GM12878 (cell line): Measurements from ENCODE around the gene LSP1. TPM values are rescaled to one million over a fixed set of nuclear protein-coding genes. Genes with fewer than 3 reads are reported as not detected.

Experiments used
- ATAC-seq: fragments of 200-7000 bp; cut with Tn5 transposase; 3 replicates; pipeline ENCODE4 v1.9.1; 2020; ENCODE audit warnings: mild to moderate bottlenecking, moderate library complexity
- BruUV-seq: library from RNA; stranded (reverse); fragments of 400-500 nt; replicated peaks from 2 replicates; lab custom pipeline; 2021; lab: Mats Ljungman, UMichigan
- CTCF ChIA-PET: fragments of 300-600 bp; sonication (Branson Sonifier 250); formaldehyde crosslinking; extraction: SDS; loops from one replicate; lab custom pipeline; 2021; ENCODE audit warnings: inconsistent platforms; lab: Yijun Ruan, JAX
- POLR2A ChIA-PET: fragments of 350-600 bp; formaldehyde crosslinking; extraction: SDS; loops from one replicate; lab custom pipeline; 2021; ENCODE audit warnings: inconsistent platforms; lab: Charles Lee
- RAD21 ChIA-PET: fragments of 300-600 bp; sonication (Branson Sonifier 250); formaldehyde crosslinking; loops from one replicate; lab custom pipeline; 2023; ENCODE audit warnings: antibody characterized with exemption; ENCODE audit not compliant: unreplicated experiment; lab: Charles Lee
- SMC1A ChIA-PET: fragments of 300-600 bp; sonication (Branson Sonifier 250); formaldehyde crosslinking; loops from one replicate; lab custom pipeline; 2023; ENCODE audit not compliant: unreplicated experiment, uncharacterized antibody; lab: Charles Lee
- DNase-seq: peaks from one replicate; pipeline ENCODE4 v3.0.0-alpha.2; 2011; ENCODE audit warnings: low read depth, low spot score
- FAIRE-seq: peaks from 3 replicates; lab custom pipeline; 2011; peaks lifted over from hg19 to GRCh38; lab: Jason Lieb, UNC
- H2AFZ ChIP-seq: 2 replicates; pipeline ENCODE4 v1.6.0; 2011; ENCODE audit warnings: low read depth, low read length, control low read depth; ENCODE audit not compliant: control insufficient read depth
- H3K27ac ChIP-seq: 2 replicates; pipeline ENCODE4 v1.5.1; 2011; ENCODE audit warnings: control low read depth; ENCODE audit not compliant: control insufficient read depth, insufficient read depth
- H3K27me3 ChIP-seq, 2 experiments: replicated peaks in 1 of 2; 2 replicates each; pipeline versions ENCODE4 v1.6.0 to v1.6.1; 2011; ENCODE audit warnings: low read length in 1 of 2; ENCODE audit not compliant: control insufficient read depth in 2 of 2, insufficient read depth in 2 of 2
- H3K36me3 ChIP-seq, 2 experiments: 2 replicates each; pipeline ENCODE4 v1.5.1; 2011; ENCODE audit warnings: low read length in 1 of 2; ENCODE audit not compliant: control insufficient read depth in 2 of 2, insufficient read depth in 2 of 2
- H3K4me1 ChIP-seq: 2 replicates; pipeline ENCODE4 v1.6.1; 2011; ENCODE audit warnings: mild to moderate bottlenecking, low read length, moderate library complexity, mixed read lengths; ENCODE audit not compliant: control insufficient read depth, insufficient read depth
- H3K4me2 ChIP-seq: 2 replicates; pipeline ENCODE4 v1.6.0; 2011; ENCODE audit warnings: control low read depth; ENCODE audit not compliant: control insufficient read depth, insufficient read depth
- H3K4me3 ChIP-seq: fragments of 200-600 bp; sonication (generic); 2 replicates; pipeline ENCODE4 v1.5.1; 2016
- H3K79me2 ChIP-seq: 2 replicates; pipeline ENCODE4 v1.6.0; 2011; ENCODE audit warnings: low read length; ENCODE audit not compliant: control insufficient read depth, insufficient read depth
- H3K9ac ChIP-seq: 2 replicates; pipeline ENCODE4 v1.8.0; 2011; ENCODE audit warnings: low read length, control low read depth, mixed read lengths; ENCODE audit not compliant: control insufficient read depth, insufficient read depth
- H3K9me3 ChIP-seq: replicated peaks from 3 replicates; pipeline ENCODE4 v1.5.1; 2011; ENCODE audit warnings: mild to moderate bottlenecking, low read length; ENCODE audit not compliant: control insufficient read depth, insufficient read depth
- H4K20me1 ChIP-seq: 2 replicates; pipeline ENCODE4 v1.6.0; 2011; ENCODE audit not compliant: control insufficient read depth, insufficient read depth
- BCL11A ChIP-seq: IDR thresholded peaks from 2 replicates; pipeline ENCODE4 v1.6.1; 2011; ENCODE audit warnings: low read depth, low read length
- EGR1 ChIP-seq, 2 experiments: IDR thresholded peaks; 1 replicate in 1 of 2; 2 replicates in 1 of 2; pipeline ENCODE4 v1.6.1; 2011 to 2012; ENCODE audit warnings: low read depth in 2 of 2, low read length in 2 of 2, borderline replicate concordance in 1 of 2, mild to moderate bottlenecking in 1 of 2, moderate library complexity in 1 of 2
- NBN ChIP-seq: fragments of 450-650 bp; IDR thresholded peaks from 2 replicates; pipeline ENCODE4 v1.6.1; 2016
- WGBS: methylation state at CpG from one replicate; pipeline ENCODE4 v1.1.6; 2016; ENCODE audit warnings: low lambda C conversion rate; ENCODE audit not compliant: insufficient replicate concordance, insufficient coverage; ENCODE audit errors: missing lambda C conversion rate; 5-methylcytosine and 5-hydroxymethylcytosine counted together
- in situ Hi-C: fragments of 300-500 bp; cut with MboI; formaldehyde crosslinking; loops from 9 replicates; pipeline ENCODE4 v1.14.3; 2018; ENCODE audit warnings: mixed read lengths
- intact Hi-C: fragments of 100-400 bp; cut with micrococcal nuclease; formaldehyde crosslinking; loops from one replicate; pipeline ENCODE4 v1.14.2; 2022; ENCODE audit not compliant: unreplicated experiment
- polyA plus RNA-seq, 11 experiments: library from polyadenylated mRNA; depleted of rRNA in 4 of 11; unstranded in 6 of 11; stranded (reverse) in 5 of 11; fragments of >200 nt; fragmentation: Nextera tagmentation in 4 of 11; fragmentation: Illumina TruSeq in 1 of 11; extraction: Ambion mirVana in 4 of 11; extraction: Trizol in 1 of 11; gene quantifications; 1 replicate in 1 of 11; 2 replicates in 10 of 11; pipeline versions ENCODE4 v1.2.1 to v1.2.3, GENCODE V29; 2011 to 2016; ENCODE audit warnings: inconsistent platforms in 2 of 11, missing spikeins in 2 of 11, low read depth in 1 of 11
- total RNA-seq, 4 experiments: library from RNA; depleted of rRNA in 3 of 4; stranded (reverse); fragments of >200 nt in 3 of 4; fragmentation: Illumina TruSeq in 1 of 4; extraction: Trizol in 1 of 4; gene quantifications; 2 replicates each; pipeline versions ENCODE4 v1.2.1 to v1.2.3, GENCODE V29; 2013 to 2021
- TF ChIP-seq, protein P1 (sequence below), 3 experiments: IDR thresholded peaks in 2 of 3; conservative IDR thresholded peaks in 1 of 3; 2 replicates each; pipeline ENCODE4 v1.5.1; 2011; ENCODE audit warnings: low read depth in 3 of 3, low read length in 3 of 3, mild to moderate bottlenecking in 3 of 3, control low read depth in 2 of 3, moderate library complexity in 2 of 3, inconsistent platforms in 1 of 3, mixed read lengths in 1 of 3; ENCODE audit not compliant: control insufficient read depth in 2 of 3, insufficient read depth in 1 of 3; ENCODE audit errors: extremely low read depth in 1 of 3

The LSP1 gene
- total and polyA plus RNA-seq, 10 of the 15 experiments (the other 5 are each of a cell fraction or from before 2014, with no cell fraction given): 19.2 to 488 (median 369) TPM

DNA sequence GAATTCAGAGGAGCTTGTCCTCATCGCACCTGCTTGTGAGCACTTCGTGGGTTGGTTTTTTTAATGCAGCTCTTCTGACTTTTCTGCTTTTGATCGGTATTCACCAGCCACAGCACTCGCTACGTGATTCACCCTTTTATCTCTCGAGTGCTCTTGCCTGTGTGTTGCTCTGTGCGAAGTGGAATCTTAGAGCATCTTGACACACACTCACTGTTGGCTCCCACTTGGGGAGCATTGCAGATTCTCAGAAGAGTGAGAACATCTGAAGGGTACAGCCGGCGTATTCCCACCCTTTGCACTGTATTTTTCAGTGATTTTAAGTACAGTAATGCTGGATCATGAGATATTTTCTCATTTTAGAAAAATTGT lies 77.6 kb downstream of the LSP1 start:
- Histone ChIP-seq H3K36me3 (no peaks in the 10 kb centered on the region), H3K27me3 (no peaks in the 10 kb centered on the region; a peak in 2 of 4 replicates), H3K4me3 (no peak overlapping the region), H3K9ac (no peak overlapping the region), H3K4me1 (no peaks in the 10 kb centered on the region), H3K79me2 (no peaks in the 10 kb centered on the region), H3K9me3 (no peaks in the 10 kb centered on the region), H3K27ac (no peak overlapping the region), H2AFZ (no peak overlapping the region), H4K20me1 (no peaks in the 10 kb centered on the region), H3K4me2 (no peak overlapping the region)
- RAD21 ChIA-PET: no interaction called here
- ATAC-seq (no peak), DNase-seq (no peak), FAIRE-seq (no peak)
- BruUV-seq: no TSS peak
- WGBS: 43% methylated on average over 9 of the region's 9 CpGs
- in situ Hi-C loops: no loop called here
- CTCF ChIA-PET: no interaction called here
- intact Hi-C loops: no loop called here
- SMC1A ChIA-PET: no interaction called here
- POLR2A ChIA-PET: no interaction called here
- no peak for TF ChIP-seq BCL11A
- TF ChIP-seq, protein P1, sequence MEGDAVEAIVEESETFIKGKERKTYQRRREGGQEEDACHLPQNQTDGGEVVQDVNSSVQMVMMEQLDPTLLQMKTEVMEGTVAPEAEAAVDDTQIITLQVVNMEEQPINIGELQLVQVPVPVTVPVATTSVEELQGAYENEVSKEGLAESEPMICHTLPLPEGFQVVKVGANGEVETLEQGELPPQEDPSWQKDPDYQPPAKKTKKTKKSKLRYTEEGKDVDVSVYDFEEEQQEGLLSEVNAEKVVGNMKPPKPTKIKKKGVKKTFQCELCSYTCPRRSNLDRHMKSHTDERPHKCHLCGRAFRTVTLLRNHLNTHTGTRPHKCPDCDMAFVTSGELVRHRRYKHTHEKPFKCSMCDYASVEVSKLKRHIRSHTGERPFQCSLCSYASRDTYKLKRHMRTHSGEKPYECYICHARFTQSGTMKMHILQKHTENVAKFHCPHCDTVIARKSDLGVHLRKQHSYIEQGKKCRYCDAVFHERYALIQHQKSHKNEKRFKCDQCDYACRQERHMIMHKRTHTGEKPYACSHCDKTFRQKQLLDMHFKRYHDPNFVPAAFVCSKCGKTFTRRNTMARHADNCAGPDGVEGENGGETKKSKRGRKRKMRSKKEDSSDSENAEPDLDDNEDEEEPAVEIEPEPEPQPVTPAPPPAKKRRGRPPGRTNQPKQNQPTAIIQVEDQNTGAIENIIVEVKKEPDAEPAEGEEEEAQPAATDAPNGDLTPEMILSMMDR (IDR thresholded peaks at IDR 0.05 in 2 of 3, conservative IDR thresholded peaks at IDR 0.05 in 1 of 3; ENCODE audit: control insufficient read depth in 2 of 3, extremely low read depth in 1 of 3, insufficient read depth in 1 of 3, low read depth in 3 of 3, low read length in 3 of 3): no peak
- TF ChIP-seq NBN: no peak
- TF ChIP-seq EGR1 (IDR thresholded peaks at IDR 0.05; ENCODE audit: borderline replicate concordance in 1 of 2, low read depth in 2 of 2, low read length in 2 of 2): no peak
